D341Med (cell line): ENCODE results near the gene PLCH1.

ENCODE experiments used
- DNase-seq: peaks from one replicate; pipeline ENCODE4 v3.0.0; 2012; ENCODE audit warnings: low spot score

Gene PLCH1

GRCh38 chr3:155682426-155683343 is 62.2 kb downstream of the PLCH1 start:
- no peak for DNase-seq

DNA sequence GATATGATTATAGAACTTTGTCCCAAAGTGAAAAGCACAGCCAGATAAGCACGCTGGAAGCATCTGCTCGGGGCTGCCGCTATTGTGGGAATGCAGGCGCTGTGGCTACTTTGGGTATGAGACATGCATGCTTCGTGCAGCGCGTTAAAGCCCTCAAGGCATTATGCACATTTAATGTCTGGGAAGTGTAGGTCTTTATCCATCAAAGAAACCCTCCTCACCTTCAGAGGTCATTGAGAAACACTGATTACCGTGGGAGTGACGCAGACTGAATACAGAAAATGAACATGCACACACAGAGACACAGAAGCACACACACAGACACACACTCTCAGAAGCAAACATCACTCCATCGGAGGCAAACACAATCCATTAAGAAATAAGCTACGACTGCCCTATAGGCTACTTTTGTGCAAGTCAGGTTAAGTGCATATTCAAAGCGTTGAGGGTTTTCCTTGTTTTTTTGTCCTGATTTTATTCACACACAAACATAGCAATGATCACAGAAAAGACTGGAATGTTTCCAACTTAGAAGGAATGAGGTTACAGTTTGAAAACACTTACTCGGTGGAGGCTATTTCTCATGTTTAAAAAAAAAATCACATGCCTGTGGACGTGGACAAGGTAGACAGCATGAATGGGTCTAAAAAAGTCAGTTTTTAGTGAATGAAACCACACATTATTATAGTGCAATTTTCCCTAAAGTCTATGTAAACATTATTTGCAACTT is 68.5 kb downstream of the PLCH1 start:
- DNase-seq: no peak

DNA sequence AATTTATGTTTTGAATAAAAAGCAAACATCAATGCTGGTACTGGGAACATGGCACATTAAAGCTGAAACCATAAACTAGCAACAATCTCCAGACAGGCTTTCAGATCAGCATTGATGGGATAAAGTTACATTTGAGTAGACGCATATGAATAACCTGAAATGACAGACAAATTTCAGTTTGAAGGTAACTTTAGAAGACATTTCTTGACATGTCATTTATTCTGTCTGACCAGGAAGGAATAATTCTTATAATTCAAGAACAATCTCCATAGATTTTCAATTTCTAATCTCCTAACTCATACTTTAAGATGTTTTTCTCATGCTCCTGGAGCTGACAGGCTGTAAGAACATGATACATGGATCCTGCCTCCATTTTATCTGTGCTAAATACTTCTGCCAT is 69.8 kb downstream of the PLCH1 start:
- DNase-seq: no peak

DNA sequence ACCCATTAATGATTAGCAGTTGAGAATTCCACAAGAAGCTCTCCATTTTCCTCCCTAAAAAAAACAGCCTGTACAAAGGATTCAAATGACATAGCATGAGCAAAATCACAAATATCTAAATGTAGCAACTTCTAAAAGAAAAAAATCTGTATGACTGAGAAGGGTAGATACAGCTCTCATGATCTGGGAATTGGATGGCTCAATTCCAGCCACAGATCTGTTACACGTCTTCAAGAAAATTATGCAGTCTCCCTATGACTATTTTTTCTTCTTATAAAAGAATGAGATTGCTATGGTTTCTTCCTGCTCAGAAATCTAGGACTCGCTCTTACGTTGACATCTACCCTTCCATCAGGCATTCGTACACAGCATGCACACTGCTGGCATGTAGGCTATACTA is 71.5 kb downstream of the PLCH1 start:
- DNase-seq: no peak

DNA sequence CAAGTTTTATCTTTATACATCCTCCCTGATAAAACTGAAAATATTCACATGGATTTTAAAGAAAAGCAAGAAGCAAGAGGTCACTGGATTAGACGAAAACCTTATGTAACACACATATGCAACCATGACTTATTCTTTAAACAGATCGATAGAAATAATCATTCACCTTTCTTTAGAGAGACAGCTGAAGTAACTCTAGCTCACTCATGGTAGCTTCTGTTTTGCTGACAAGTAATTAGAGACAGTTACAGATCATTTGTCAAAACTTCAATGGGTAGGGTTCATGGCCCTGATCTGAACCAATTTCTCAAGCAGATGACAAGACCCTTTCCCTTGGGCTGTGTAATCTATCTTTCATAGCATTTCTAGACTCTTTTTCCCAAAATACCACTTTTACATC is 74.5 kb downstream of the PLCH1 start:
- no peak for DNase-seq

GRCh38 chr3:155667988-155668387 is 76.9 kb downstream of the PLCH1 start:
- DNase-seq: no peak

- DNase-seq: no peak
Observed at GRCh38 chr3:155664925-155665695, 79.8 kb downstream of the PLCH1 start.

DNA sequence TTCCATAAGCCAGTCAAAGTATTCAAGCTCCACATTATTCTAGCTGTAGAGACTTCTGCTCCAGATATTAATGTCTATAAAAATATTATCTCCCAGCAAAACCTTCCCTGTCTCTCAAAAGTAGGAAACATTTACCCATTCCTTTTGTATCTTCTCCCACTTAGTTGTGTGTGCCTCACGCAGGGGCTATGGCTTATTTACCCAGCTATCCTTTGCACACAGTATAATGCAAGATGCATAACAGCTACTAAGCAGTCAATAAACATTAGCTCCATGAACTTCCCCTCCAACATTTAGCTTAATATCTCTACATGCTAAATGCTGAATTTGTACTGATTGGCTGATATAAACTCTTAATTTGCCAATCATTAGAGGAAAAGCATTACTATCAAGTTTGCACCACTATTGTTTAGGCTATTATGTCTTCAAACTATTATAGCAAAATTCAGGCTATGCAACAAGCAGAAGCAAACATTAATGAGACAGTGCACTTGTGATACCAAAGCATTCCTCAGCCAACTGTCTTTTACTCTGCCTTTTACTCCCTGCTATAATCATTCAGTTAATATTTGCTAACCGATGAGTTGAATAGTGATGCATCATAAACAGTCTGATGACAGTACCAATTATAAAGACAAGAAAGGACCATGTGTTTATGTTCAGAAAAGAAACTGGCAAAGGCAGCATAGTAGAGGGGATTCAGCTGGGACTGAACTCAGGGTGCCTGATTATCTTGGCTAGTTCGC is 81.2 kb downstream of the PLCH1 start:
- no peak for DNase-seq

DNA sequence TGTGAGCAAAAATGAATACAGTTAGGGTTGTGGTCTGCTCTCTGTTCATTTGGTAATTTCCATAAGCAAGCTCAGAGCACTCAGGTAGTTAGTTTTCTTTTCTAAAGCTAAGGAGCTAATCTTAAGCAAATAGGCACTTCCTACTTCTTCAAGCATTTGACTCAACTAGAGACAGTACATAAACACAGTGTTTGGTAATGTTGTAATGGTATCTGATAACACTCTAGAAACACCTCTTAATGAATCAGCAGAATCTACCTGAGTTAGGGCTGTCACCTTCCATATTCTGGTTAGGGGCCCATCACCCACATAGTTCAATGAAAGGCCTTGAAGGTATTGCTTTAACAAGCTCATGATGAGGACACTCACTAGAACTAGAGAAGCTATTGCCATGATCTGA is 83.1 kb downstream of the PLCH1 start:
- DNase-seq: no peak

DNA sequence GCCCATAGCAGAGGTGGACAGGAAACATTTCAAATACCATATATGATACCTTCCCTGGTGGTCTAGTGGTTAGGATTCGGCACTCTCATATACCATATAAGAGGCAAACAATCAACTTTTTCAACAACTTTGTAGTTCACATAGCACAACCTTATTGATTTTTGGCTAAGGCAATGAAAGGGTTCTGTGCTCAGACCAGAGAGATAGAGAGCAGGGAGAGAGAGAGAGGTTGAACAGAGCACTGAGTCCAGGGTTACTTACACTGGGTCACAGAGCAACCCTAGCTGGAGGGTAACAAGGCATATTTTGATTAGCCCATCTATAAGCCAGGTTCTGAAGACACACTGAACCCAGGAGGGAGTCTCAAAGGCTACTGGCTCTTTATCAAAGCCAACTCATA is 83.8 kb downstream of the PLCH1 start:
- DNase-seq: no peak

- no peak for DNase-seq
Observed at GRCh38 chr3:155658671-155659261, 86.1 kb downstream of the PLCH1 start.

- no peak for DNase-seq
Observed at GRCh38 chr3:155658006-155658405, 86.9 kb downstream of the PLCH1 start.

DNA sequence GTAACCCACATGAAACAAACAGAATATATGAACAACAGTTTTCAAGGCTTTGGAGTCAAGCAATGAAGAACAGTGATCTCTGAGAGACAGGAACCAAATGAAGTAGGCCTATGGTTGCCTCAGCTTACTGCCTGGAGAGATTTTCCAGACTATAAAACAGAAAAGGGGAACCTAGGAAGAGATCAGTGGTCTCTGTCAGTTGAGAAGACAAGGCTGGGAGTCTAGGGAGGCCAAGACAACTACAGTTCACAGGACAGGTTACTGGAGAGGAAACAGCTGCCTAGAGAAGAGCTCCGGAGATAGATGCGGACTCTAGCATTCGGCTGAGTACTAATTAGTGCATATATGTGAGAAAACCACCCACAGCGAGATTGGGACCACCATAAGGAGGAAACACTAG is 87.7 kb downstream of the PLCH1 start:
- no peak for DNase-seq

DNA sequence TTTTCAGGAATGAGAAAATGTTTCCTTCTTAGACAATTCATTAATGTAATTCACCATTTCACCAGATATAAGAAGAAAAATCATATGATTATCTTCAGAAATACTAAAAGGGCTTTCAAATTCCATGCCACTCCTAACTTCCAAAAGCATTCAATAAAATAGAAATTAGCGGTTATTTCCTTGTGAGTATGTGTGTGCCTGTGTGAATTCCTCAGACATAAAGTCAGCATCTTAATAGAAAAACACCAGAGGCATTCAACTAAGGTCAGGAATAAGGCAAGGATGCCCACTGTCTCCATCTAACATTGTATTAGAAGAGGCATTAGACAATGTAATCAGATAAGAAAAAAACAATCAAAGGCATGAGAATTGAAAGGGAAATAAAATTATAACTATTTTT is 88.4 kb downstream of the PLCH1 start:
- no peak for DNase-seq

DNA sequence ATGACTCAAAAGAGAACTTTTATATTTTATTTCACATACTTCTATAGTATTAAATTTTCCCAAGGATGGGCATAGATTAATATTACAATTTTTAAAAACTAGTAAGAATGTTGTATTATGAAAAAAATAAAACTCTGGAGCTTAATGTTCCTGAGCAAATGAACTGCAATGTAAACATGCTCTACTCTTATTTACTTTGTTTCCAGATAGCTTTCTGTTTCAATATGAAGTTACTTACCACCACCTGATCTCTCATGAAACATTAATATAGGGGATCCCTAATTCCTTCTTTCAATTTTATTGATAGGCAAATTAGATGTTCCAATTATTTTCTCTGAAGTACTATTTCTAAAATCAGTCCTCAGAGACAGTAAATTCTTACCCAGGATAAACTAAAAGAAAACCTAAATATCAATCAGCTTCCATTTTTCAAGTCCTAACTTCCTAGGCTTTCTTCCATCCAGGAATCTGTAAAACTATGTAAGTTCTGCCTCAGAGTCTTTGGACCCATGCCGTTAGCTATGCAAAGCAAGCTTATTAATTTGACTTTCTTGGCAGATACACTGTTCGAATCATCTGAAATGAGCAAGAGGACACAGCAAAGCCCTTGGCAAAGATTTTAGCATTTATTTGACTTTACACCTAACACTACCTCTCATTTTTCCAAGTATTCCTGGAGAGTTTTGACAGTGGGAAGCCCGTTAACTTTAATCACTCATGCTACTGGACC is 93.2 kb downstream of the PLCH1 start:
- DNase-seq: no peak

DNA sequence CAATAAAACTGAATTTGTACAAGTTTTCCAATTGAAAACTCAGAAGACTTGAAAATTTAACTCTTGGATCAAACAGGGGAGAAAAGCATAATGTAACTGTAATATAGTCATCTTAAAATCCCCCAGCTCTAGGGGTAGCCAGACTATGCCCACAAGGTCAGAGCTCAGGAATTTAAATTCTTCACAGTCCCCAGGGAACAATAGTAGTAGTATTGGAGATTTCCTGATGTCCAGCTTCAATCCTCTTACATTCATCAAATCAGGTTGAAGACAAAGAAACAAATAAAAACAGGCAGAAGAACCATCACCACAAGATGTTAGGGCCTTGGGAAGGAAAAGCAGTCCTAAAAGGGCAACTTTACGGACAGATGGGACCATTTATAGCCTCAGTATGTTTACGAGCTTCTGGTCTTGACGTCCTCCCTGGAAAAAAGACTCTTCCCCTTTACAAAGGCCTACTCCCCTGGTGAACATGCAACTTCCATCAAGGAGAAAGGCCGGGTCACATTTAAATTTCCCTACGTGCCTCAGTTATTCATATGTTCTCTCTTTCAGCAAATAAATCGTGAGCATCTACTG is 96.8 kb downstream of the PLCH1 start:
- no peak for DNase-seq

DNA sequence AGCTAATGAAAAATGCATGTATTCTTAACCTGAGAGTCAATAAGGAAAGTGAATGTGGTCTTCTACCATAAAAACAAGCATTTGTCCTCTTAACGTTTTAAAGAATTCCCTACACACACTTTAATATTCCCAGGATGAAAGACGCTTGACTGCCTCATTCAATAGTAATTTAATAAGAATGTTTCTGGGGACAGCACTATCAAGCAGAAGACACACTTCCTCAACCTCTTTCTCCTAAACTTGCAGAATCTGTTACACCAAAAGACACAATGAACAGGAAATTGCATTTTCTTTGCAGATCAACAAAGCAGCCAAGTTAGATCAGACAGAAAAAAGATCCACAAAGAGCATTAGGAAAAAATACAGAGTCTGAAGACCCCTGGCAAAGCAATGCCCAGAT is 97.7 kb downstream of the PLCH1 start:
- DNase-seq: no peak

DNA sequence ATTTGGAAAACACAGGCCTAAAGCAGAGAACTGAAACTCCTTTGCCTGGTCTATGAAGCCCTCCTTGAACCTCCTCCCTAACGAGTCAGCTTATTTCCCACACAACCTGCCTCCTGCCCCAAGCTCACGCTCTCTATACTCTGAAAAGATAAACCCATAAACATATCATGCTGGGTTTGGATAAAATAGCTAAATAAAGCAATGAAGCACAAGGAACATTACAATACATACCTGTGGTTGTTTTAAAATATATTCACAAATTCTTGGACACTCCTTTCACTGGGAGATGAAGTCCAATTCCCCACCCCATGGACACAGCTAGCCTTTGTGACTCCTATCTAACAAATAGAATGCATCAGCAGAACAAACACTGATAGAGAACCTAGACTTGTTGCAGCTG is 98.2 kb downstream of the PLCH1 start:
- DNase-seq: no peak

- DNase-seq: no peak
Observed at GRCh38 chr3:155646128-155646527, 98.7 kb downstream of the PLCH1 start.

GRCh38 chr3:155643581-155644165 is 101.2 kb downstream of the PLCH1 start:
- DNase-seq: no peak
